IPS-18c (cell line): ENCODE measurements around the gene ZNF768.
"Not testable (repeated sequence)": the region's sequence is repeated elsewhere in the genome, so short reads cannot be mapped to it uniquely, and the experiment has no call there.

Experiments used
- H3K4me3 ChIP-seq: 2 replicates; pipeline ENCODE4 v1.7.0; 2013; ENCODE audit warnings: low read depth, mild to moderate bottlenecking, low read length, moderate library complexity; ENCODE audit not compliant: insufficient read depth
- H3K9me3 ChIP-seq: one replicate; pipeline ENCODE4 v1.6.1; 2013; ENCODE audit warnings: mild to moderate bottlenecking, low read length, moderate library complexity; ENCODE audit not compliant: control insufficient read depth, insufficient read depth

ZNF768 gene

DNA sequence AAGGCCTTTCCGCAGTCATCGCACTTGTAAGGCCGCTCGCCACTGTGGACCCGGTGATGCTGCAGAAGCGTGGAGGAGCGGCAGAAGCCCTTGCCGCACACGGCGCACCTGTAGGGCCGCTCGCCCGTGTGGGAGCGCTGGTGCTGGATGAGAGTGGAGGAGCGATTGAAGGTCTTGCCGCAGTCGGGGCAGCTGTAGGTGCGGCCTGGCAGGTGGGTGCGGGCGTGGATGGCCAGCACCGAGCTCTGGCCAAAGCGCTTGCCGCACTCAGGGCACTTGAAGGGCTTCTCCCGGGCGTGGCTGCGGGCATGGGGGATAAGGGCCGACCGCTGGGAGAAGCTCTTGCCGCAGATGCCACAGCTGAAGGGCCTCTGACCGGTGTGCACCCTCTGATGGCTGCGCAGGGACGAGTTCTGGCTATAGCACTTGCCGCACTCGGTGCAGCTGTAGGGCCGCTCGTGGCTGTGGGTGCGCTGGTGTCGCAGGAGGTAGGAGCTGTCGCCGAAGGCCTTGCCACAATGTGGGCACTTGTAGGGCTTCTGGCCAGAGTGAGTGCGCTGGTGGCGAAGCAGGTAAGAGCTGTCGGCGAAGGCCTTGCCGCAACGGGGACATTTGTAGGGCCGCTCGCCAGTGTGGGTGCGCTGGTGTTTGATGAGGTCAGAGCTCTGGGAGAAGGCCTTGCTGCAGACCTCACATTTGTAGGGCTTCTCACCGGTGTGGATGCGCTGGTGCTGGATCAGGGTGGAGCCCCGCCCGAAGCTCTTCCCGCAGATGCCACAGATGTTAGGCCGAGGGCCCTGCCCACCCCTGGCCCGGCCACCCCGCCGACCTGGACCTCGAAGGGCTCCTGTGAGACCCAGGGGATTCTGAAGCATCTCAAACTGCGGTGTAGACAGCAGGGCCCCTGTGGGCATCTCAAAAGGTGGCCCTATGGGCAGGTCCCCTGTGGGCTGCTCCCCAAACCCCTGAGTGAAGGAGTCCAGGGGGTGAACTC is 1.5 kb downstream of the ZNF768 start:
- Histone ChIP-seq H3K9me3 (no peaks in the 10 kb centered on the region), H3K4me3 (no peak overlapping the region)

DNA sequence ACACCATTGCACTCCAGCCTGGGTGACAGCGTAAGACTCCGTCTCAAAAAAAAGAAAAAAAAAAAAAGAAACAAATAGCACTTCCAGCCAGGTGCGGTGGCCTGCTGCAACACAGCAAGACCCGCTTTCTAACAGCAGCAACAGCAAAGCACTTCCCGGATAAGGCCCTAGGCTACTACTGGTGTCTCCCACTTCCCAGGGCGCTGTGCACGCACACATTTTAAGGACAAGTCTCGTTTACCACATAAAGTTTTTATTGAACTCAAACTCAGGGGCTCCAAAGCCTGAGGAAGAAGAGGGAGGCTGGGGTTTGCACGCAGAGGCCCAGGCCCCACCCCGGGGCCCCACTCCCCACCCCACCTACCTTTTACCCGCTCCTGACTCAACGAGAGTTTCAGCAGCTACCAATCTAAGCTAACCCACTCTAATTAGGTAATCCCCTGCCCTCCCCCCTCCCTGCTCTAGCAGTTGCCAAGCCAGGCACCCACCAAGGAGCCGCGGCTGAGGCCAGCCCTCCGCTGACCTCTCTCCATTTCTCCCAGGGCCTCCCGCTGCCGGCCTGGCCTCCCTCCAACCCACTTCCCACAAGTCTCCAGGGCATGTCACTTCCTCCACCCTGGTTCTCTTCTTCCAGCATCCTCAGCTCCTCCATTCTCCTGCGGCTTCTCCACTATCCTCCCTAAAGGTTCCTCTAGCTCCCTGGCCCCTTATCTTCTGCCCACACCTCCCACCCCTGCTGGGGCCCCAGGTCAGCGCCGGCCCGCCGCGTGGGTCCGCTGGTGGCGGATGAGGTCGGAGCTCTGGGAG is 2.4 kb downstream of the ZNF768 start:
- no peaks in the 10 kb centered on the region for H3K9me3 ChIP-seq

DNA sequence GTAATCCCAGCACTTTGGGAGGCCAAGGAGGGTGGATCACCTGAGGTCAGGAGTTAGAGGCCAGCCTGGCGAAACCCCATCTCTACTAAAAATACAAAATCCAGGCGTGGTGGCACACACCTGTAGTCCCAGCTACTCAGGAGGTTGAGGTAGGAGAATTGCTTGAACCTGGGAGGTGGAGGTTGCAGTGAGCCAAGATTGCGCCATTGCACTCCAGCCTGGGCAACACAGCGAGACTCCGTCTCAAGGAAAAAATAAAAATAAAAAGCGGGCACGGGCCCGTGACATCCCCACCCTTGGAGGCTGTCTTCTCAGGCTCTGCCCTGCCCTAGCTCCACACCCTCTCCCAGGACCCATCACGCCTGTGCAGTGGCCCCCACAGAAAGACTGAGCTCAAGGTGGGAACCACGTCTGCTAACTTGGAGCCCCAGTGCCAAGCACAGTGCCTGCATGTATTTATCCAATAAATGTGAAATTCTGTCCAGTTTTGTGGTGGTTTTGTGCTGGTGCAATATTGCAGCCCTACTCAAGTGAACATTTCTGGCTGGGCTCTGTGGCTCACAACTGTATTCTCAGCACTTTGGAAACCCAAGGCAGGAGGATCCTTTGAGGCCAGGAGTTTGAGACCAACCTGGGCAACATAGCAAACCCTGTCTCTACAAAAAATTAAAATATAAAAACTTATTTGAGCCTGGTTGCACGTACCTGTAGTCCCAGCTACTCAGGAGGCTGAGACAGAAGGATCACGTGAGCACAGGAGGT is 3.5 kb downstream of the ZNF768 start:
- H3K4me3 ChIP-seq, H3K9me3 ChIP-seq: not testable (repeated sequence)

More for the DNA sequence above, 2.4 kb downstream of the ZNF768 start:
- no peak overlapping the region for H3K4me3 ChIP-seq

DNA sequence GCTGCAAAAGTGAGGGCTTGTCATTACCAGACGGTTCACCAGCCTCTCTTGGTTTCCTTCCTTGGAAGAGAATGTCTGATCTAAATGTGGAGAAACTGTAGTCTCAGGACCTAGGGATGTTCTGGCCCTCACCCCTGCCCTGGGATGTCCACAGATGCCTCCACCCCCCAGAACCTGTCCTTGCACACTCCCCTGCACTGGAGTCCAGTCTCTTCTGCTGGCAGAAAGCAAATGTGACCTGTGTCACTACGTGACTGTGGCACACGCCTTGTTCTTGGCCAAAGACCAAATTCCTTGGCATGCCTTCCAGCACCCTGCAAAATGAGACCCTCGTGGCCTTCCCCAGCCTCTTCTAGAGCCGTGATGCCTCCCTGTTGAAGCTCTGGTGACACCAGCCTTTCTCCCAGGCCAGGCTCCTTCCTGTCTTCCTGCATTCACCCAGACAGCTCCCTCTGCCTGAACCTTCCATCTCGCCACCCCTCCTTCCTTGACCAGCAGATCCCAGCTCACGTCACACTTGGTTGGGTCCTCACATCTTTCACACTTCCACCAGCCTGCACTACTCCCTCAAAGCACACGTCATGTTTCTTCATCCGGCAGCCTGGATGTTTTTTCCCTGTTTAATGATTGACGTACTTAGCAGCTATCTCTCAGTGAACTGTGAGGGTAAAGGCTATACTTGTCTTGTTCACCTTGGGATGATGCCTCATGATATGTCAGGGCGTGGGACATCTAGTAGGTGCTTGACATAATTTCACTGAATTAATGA is 4.3 kb downstream of the ZNF768 start:
- no peak overlapping the region for H3K4me3 ChIP-seq
- no peaks in the 10 kb centered on the region for H3K9me3 ChIP-seq

DNA sequence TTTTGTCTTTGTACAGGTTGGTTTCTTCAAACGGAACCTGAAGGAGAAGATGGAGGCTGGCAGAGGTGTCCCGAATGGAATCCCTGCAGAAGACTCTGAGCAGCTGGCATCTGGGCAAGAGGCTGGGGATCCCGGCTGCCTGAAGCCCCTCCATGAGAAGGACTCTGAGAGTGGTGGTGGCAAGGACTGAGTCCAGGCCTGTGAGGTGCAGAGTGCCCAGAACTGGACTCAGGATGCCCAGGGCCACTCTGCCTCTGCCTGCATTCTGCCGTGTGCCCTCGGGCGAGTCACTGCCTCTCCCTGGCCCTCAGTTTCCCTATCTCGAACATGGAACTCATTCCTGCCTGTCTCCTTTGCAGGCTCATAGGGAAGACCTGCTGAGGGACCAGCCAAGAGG is 4.9 kb downstream of the ZNF768 start:
- no peak overlapping the region for H3K4me3 ChIP-seq
- no peaks in the 10 kb centered on the region for H3K9me3 ChIP-seq

DNA sequence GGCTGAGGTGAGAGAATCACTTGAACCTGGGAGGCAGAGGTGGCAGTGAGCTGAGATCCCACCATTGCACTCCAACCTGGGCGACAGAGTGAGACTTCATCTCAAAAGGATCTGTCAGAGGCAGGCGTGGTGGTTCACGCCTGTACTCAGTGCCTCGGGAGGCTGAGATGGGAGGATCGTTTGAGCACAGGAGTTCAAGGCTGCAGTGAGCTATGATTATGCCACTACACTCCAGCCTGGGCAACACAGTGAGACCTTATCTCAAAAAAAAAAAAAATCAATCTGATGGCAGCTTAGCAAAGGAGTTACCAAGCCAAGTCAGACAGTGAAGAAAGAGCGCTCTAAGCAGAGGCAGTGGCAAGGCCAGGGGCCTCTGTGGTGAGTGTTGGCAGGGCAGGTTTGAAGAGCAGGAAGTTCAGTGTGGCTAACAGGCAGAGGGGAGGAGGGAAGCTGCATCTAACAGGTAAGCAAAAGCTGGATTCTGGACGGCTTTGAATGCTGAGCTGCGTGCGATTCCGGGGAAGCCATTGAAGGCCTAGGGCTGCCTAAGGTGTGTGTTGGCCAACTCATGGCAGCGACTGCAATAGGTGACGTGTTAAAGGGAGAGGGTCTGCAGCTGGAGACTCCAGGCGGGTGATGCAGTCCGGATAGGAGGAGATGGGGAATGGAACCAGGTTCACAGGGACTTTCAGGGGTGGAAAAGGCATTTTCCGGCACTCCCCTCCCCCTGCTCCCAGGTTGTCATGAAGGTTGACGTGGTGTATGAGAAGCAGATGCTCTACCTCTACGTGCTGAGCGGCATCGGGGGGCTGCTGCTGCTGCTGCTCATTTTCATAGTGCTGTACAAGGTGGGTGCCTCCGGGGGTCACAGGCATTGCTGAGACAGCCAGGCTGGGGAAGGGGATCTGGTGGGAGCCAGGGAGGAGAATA is 7.0 kb downstream of the ZNF768 start:
- no peaks in the 10 kb centered on the region for H3K9me3 ChIP-seq
- H3K4me3 ChIP-seq, result no peak overlapping the region

DNA sequence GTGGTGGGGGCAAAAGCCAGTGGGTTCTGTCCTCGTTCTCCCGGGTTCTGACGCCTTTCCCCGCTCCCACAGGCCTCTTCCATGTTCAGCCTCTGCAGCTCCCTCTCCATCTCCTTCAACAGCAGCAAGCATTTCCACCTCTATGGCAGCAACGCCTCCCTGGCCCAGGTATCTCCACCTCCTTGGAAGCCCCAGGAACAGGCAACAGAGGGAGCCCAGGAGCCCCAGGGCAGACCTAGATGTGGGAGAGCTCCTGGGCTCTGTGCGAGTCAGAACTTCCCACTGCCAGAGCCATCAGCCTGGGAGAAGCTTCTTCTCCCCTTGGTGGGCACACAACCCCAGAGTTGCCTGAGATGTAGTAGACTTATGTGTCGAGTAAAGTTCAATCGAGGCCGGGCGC is 7.8 kb downstream of the ZNF768 start:
- H3K9me3 ChIP-seq, result no peaks in the 10 kb centered on the region
- H3K4me3 ChIP-seq, result no peak overlapping the region

DNA sequence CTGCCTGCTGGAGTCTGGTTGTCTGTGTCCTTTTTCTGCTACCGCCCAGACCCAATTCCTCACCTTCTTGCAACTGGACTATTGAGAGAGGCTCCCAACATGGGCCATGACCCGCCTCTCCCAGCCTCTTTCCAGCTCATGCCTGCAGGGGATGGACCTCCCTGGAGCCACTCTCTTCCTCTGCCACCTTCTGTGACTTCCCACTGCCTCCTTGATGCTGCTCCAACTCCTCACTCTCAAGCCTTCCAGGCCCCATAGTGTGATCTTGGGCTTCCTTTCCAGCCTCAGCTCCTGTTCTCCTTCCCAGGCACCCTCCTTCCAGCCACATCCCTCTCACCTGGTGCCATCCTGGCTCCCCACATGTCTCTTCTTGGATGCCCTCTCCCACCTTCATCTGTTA is 11.1 kb downstream of the ZNF768 start:
- H3K9me3 ChIP-seq, result no peaks in the 10 kb centered on the region
- no peak overlapping the region for H3K4me3 ChIP-seq

DNA sequence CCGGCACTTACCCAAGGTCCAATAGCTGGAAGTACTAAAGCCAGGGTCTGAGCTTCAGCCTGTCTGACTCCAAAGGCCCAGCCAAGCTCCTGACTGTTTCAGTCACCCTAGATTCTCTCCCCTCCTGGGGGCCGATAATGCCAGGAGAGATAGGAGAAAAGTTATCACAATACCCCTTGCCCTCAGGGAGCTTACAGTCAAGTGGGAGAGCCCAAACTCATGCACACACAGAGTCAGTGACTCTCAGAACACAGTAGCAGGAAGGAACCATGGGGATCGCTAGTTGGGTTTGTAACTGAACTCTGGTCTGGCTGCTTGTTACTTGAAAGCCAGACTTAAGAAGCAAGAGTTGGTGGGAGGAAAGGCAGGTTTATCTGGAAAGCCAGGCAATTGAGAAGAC is 14.9 kb downstream of the ZNF768 start:
- H3K9me3 ChIP-seq, result no peaks in the 10 kb centered on the region

DNA sequence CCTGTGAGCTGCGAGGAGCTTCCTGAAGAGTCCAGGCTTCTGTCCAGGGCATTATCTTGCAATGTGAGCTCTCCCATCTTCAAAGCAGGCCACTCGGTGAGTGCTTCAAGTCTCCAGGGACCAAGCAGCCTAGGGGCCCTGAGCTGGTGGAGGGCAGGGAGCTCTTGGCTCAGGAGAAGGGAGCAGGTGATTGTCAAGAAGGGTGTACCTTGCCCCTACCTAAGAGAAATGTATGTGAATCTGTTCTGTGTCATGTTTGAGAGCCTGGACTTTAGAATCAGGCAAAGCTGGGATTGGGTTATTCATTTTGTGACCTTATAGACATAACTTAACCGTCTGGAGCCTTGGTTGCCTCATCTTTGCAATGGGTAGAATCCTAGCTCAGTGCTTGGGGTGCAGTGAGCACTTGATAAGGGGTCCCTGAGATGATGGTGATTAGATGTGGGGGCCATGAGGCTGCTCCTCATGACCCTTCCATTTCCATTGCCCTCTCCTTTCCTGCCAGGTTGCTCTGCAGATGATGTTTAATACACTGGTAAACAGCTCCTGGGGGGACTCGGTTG is 15.9 kb downstream of the ZNF768 start:
- no peak overlapping the region for H3K4me3 ChIP-seq
- no peaks in the 10 kb centered on the region for H3K9me3 ChIP-seq

More for the DNA sequence above, 14.9 kb downstream of the ZNF768 start:
- no peak overlapping the region for H3K4me3 ChIP-seq

DNA sequence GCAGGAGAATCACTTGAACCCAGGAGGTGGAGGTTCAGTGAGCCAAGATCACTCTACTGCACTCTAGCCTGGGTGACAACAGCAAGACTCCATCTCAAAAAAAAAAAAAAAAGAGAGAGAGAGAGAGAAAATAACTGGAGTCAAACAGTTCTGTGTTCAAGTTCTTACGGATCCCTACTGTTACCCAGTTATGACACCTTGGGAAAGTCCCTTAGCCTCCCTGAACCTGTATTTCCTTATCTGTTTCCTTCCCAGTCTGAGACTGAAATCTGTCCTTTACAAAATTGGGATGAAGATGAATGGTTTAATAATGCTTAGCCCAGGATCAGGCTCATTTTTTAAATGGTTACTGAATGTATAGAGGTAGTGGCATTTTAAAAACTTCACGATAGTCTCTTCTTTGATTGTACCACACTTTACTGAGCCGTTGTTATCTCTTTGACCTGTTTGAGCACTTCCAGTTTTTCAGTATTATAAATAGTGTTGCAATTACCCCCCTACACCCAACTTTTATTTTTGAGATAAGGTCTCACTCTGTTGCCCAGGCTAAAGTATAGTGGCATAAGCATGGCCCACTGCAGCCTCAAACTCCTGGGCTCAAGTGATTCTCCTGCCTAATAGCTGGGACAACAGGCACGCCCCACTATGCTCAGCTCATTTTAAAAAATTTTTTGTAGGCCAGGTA is 17.1 kb downstream of the ZNF768 start:
- Histone ChIP-seq H3K9me3 (no peaks in the 10 kb centered on the region), H3K4me3 (no peak overlapping the region)

DNA sequence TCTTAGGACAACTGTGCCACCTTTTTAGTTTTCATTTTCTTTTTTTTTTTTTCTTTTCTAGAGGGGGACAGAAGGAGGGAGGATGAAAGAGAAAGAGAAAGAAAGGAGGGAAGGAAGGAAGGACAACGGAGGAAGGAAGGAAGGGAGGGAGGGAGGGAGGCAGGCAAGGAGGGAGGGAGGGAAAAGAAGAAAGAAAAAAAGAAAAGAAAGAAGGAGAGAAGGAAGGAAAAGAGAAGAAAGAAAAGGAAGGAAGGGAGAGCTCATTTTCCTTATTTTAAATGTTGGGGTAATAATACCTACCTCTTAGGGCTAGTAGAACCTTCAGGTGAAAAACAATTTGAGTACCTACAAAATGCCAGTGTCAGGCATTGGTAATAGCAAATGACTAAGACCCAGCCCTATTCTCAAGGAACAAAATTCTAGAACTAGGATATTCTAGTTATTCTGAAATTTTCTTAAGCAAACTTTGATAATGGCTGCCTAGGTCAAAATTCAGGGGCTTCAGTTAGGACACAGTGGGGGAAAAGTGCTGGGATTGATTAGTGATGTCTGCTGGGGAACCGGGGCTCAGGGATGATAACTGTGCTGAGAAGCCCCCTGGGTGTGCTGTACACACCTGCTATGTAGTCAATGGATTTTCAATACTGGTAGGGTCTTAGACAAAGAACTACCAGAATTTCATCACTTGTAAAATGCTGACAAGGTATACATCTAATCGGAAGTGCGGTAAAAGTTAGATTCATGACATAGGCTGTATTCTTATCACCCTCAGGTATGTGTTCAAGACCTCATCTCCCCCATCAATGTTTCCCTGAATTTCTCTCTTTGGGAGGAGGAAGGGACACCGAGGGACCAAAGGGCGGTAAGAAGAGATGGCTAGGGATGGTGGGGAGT is 22.7 kb downstream of the ZNF768 start:
- no peak overlapping the region for H3K4me3 ChIP-seq
- H3K9me3 ChIP-seq, result no peaks in the 10 kb centered on the region

DNA sequence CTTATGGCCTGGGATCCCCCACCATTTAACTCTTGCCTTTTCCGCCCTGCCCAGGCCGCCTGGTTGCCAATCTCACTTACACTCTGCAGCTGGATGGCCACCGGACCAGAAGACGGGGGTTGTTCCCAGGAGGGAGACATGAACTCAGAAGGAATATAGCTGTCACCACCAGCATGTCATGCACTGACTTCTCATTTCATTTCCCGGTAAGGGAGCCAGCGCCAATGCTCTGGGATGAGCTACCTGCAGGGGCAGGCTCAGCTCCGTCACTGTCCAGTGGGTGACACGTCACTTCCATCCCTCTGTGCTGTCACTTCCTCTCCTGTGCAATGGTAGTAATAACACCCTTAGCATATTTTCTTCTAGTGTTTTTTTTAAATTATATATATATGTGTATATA is 27.1 kb downstream of the ZNF768 start:
- Histone ChIP-seq H3K4me3 (no peak overlapping the region), H3K9me3 (no peaks in the 10 kb centered on the region)

DNA sequence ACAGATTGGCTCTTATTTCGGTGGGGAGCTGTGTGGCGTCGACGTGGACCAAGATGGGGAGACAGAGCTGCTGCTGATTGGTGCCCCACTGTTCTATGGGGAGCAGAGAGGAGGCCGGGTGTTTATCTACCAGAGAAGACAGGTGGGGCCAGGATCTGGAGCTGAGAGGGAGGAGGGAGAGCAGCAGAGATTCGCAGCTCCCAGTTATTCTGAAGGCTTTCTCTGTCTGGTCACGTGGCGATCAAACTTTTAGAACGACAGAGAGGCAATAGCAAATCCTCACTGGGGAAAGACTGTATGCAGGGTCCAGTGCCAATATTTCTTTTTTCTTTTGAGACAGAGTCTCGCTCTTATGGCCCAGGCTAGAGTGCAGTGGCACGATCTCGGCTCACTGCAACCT is 31.7 kb downstream of the ZNF768 start:
- H3K9me3 ChIP-seq, result no peaks in the 10 kb centered on the region
- H3K4me3 ChIP-seq, result no peak overlapping the region
